Measurements from ENCODE around the gene ZNF385A. TPM values are rescaled to one million over a fixed set of nuclear protein-coding genes. Genes with fewer than 3 reads are reported as not detected.

Gene ZNF385A
- total and polyA plus RNA-seq, 2 of the 13 experiments (the other 11 are each of a cell fraction or from before 2014, with no cell fraction given), result 0.44 to 0.67 TPM

DNA sequence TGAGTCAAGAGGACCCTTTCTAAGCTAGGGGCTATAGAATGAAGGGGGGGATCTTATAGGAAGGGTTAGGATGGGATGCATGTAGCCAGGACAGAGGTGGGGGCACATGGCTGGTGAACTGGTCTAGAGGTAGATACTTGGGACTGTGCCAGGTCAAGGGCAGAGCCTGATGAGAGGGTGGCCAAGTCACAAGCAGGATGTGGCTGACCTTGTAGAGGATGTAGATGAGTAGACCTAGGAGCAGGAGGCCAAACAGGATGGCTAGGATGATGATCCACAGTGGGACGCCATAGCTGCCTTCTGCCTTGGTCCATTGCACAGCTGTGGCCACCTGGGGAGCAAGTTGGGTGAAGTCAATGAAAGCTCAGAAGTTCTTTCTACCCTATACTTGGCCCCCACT is 12.6 kb upstream of the ZNF385A start (continued):
- no peak for TF ChIP-seq IRF9 (CRISPR knock-in tag; IDR thresholded peaks at IDR 0.05; ENCODE audit: borderline replicate concordance)
- no peak for TF ChIP-seq RFX1 (IDR thresholded peaks at IDR 0.05)
- TF ChIP-seq DNMT1 (CRISPR knock-in tag; IDR thresholded peaks at IDR 0.05), result no peak
- no peak for TF ChIP-seq ZNF20 (CRISPR knock-in tag; IDR thresholded peaks at IDR 0.05)
- no peak for TF ChIP-seq EED (CRISPR knock-in tag; IDR thresholded peaks at IDR 0.05)
- no peak for TF ChIP-seq ZNF136 (CRISPR knock-in tag; IDR thresholded peaks at IDR 0.05; ENCODE audit: low read depth)

DNA sequence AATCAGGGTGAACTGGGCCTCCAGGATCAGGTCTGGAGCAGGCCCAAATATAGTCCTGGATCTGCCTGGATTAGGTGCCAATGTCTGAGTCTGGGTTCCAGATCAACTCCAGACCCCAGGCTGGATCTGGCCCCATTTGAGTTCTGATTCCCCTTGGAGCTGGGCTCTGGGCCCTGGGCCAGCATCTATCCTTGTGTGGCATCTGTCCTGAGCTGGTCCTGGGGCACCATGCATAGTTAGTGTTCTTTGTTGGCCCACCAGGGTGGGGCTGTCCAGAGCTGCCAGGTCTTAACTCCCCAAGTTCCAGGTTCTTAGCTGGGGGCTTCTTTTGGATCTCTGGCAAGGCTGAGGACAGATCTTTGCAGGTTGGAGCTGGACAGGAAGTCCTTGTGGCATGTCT is 11.0 kb upstream of the ZNF385A start:
- no peaks in the 10 kb centered on the region for H4K20me1 ChIP-seq (ENCODE audit: insufficient read depth, low read length)
- no peaks in the 10 kb centered on the region for H3K79me2 ChIP-seq (ENCODE audit: insufficient read depth, low read length)
- H3K27me3 ChIP-seq (ENCODE audit: control insufficient read depth in 1 of 2, insufficient read depth in 2 of 2, low read length in 2 of 2), result peaks cover 0 to 2% of the 10 kb centered on the region in 2 experiments; a peak in 2 of 5 replicates
- no peak for ATAC-seq
- no peak overlapping the region for H2AFZ ChIP-seq (ENCODE audit: low read length)
- no peak overlapping the region for H3K4me2 ChIP-seq (ENCODE audit: low read depth, low read length)
- BruUV-seq (replicated peaks), result no TSS peak
- no peak for DNase-seq (ENCODE audit: low spot score)
- H3K36me3 ChIP-seq (replicated peaks in 1 of 2; ENCODE audit: control insufficient read depth in 1 of 2, insufficient read depth in 2 of 2, low read length in 2 of 2), result no peaks in the 10 kb centered on the region
- no peaks in the 10 kb centered on the region for H3K9me3 ChIP-seq (ENCODE audit: low read length)
- no peak overlapping the region for H3K4me3 ChIP-seq (replicated peaks in 1 of 3; ENCODE audit: insufficient read depth in 1 of 3, low read depth in 2 of 3, low read length in 3 of 3)
- no peak overlapping the region for H3K9ac ChIP-seq (ENCODE audit: insufficient read depth, low read depth, low read length)
- 0 out of 2 replicates have a peak, but pooled peaks cover 2% of the 10 kb centered on the region for H3K4me1 ChIP-seq (ENCODE audit: insufficient read depth, low read length)
- in situ Hi-C loops (cut with HindIII; ENCODE audit: extremely low pct_ligation_motif_present, low pct_unique_long_range_greater_than_20kb) (no loop called here), intact Hi-C loops (cut with micrococcal nuclease; ENCODE audit: unreplicated experiment) (no loop called here)
- POLR2A ChIA-PET, result no interaction called here
- no peak overlapping the region for H3K27ac ChIP-seq (ENCODE audit: extremely low read length, insufficient read depth, low read length)
- TF ChIP-seq BATF2 (CRISPR knock-in tag; IDR thresholded peaks at IDR 0.05) (no peak), CCAR2 (optimal IDR thresholded peaks at IDR 0.05; ENCODE audit: low read depth, low read length) (no peak), PHF21A (CRISPR knock-in tag; IDR thresholded peaks at IDR 0.05) (no peak), ZNF3 (CRISPR knock-in tag; IDR thresholded peaks at IDR 0.05) (no peak), ZNF775 (CRISPR knock-in tag; IDR thresholded peaks at IDR 0.05; ENCODE audit: borderline replicate concordance) (no peak)
- CTCF ChIA-PET (ENCODE audit: low intra/inter-chr PET ratio, low total read pairs), result no interaction called here
- no peak for FAIRE-seq

Measured in HepG2 (cell line).